MM.1S (cell line): ENCODE results near the gene NEDD4.

ENCODE experiments used
- DNase-seq: peaks from one replicate; pipeline ENCODE4 v3.0.0-alpha.2; 2015
- H2AFZ ChIP-seq: fragments of 300-600 bp; sonication (generic); 2 replicates; pipeline ENCODE4 v1.6.0; 2016; ENCODE audit warnings: antibody characterized with exemption, low read length
- H3F3A ChIP-seq: fragments of 300-600 bp; sonication (generic); 2 replicates; pipeline ENCODE4 v1.6.1; 2016; ENCODE audit warnings: mild to moderate bottlenecking, antibody characterized with exemption, low read length, moderate library complexity, mixed read lengths; ENCODE audit not compliant: insufficient read depth
- H3K27ac ChIP-seq: fragments of 300-600 bp; sonication (generic); 2 replicates; pipeline ENCODE4 v1.5.1; 2016; ENCODE audit warnings: mild to moderate bottlenecking, low read length
- H3K27me3 ChIP-seq: fragments of 300-600 bp; sonication (generic); replicated peaks from 2 replicates; pipeline ENCODE4 v1.6.0; 2016; ENCODE audit warnings: low read length; ENCODE audit not compliant: insufficient read depth
- H3K36me3 ChIP-seq: fragments of 300-600 bp; sonication (generic); replicated peaks from 2 replicates; pipeline ENCODE4 v1.6.1; 2016; ENCODE audit warnings: mild to moderate bottlenecking, low read length, mixed read lengths; ENCODE audit not compliant: insufficient read depth
- H3K4me1 ChIP-seq: fragments of 300-600 bp; sonication (generic); 2 replicates; pipeline ENCODE4 v1.6.1; 2016; ENCODE audit warnings: low read length, mixed read lengths
- H3K4me2 ChIP-seq: fragments of 300-600 bp; sonication (generic); 2 replicates; pipeline ENCODE4 v1.6.0; 2016; ENCODE audit warnings: low read depth, low read length
- H3K4me3 ChIP-seq: fragments of 300-600 bp; sonication (generic); 2 replicates; pipeline ENCODE4 v1.5.1; 2016; ENCODE audit warnings: low read length, mixed read lengths
- H3K79me2 ChIP-seq: fragments of 300-600 bp; sonication (generic); 2 replicates; pipeline ENCODE4 v1.6.1; 2016; ENCODE audit warnings: mixed run types, low read length, mixed read lengths
- H3K9ac ChIP-seq: fragments of 300-600 bp; sonication (generic); 2 replicates; pipeline ENCODE4 v1.6.1; 2016; ENCODE audit warnings: low read length, mixed read lengths
- H3K9me2 ChIP-seq: fragments of 300-600 bp; sonication (generic); replicated peaks from 2 replicates; pipeline ENCODE4 v1.6.1; 2016; ENCODE audit warnings: mild to moderate bottlenecking, low read length, mixed read lengths; ENCODE audit not compliant: insufficient read depth
- H3K9me3 ChIP-seq: fragments of 300-600 bp; sonication (generic); replicated peaks from 2 replicates; pipeline ENCODE4 v1.6.1; 2016; ENCODE audit warnings: mild to moderate bottlenecking, low read length, mixed read lengths; ENCODE audit not compliant: insufficient read depth
- H4K20me1 ChIP-seq: fragments of 300-600 bp; sonication (generic); 2 replicates; pipeline ENCODE4 v1.6.1; 2016; ENCODE audit warnings: mild to moderate bottlenecking, low read length, moderate library complexity, mixed read lengths; ENCODE audit not compliant: insufficient read depth
- CTCF ChIP-seq: fragments of 300-600 bp; sonication (generic); IDR thresholded peaks from 2 replicates; pipeline ENCODE4 v1.5.1; 2016; ENCODE audit warnings: antibody characterized with exemption, low read length, mixed read lengths
- EZH2 ChIP-seq: fragments of 300-600 bp; sonication (generic); optimal IDR thresholded peaks from 2 replicates; pipeline ENCODE3; 2017; ENCODE audit warnings: low read depth, mild to moderate bottlenecking, antibody characterized with exemption, low read length, mixed read lengths
- EZH2phosphoT487 ChIP-seq: fragments of 300-600 bp; sonication (generic); IDR thresholded peaks from 2 replicates; pipeline ENCODE4 v1.6.1; 2018; ENCODE audit warnings: antibody characterized with exemption, low read length

NEDD4 gene

GRCh38 chr15:56040081-56041035 lies 46.9 kb upstream of the NEDD4 start:
- H3K79me2 ChIP-seq, result no peaks in the 10 kb centered on the region
- no peak overlapping the region for H2AFZ ChIP-seq
- H3K4me2 ChIP-seq, result no peak overlapping the region
- H3K4me1 ChIP-seq, result no peaks in the 10 kb centered on the region
- H3K27me3 ChIP-seq, result no peaks in the 10 kb centered on the region
- H3K36me3 ChIP-seq, result no peaks in the 10 kb centered on the region
- DNase-seq, result no peak
- no peak for TF ChIP-seq EZH2
- TF ChIP-seq EZH2phosphoT487, result no peak
- no peak for TF ChIP-seq CTCF
- H3K4me3 ChIP-seq, result no peak overlapping the region
- no peaks in the 10 kb centered on the region for H3K9me2 ChIP-seq
- no peak overlapping the region for H3K27ac ChIP-seq
- H4K20me1 ChIP-seq, result no peaks in the 10 kb centered on the region
- H3K9me3 ChIP-seq, result no peaks in the 10 kb centered on the region
- no peaks in the 10 kb centered on the region for H3F3A ChIP-seq
- no peak overlapping the region for H3K9ac ChIP-seq

- Histone ChIP-seq H3F3A (no peaks in the 10 kb centered on the region), H3K4me1 (no peaks in the 10 kb centered on the region), H3K4me3 (no peak overlapping the region), H3K9me3 (no peaks in the 10 kb centered on the region), H2AFZ (no peak overlapping the region), H3K79me2 (no peaks in the 10 kb centered on the region), H3K4me2 (no peak overlapping the region), H3K27me3 (no peaks in the 10 kb centered on the region), H3K9ac (no peak overlapping the region), H3K27ac (no peak overlapping the region), H3K36me3 (no peaks in the 10 kb centered on the region), H3K9me2 (no peaks in the 10 kb centered on the region), H4K20me1 (no peaks in the 10 kb centered on the region)
- TF ChIP-seq CTCF (no peak), EZH2 (no peak), EZH2phosphoT487 (no peak)
- DNase-seq, result no peak
These were observed 45.3 kb upstream of the NEDD4 start for GRCh38 chr15:56038707-56039106.

- no peak overlapping the region for H3K4me3 ChIP-seq
- no peaks in the 10 kb centered on the region for H3F3A ChIP-seq
- no peak for TF ChIP-seq EZH2
- no peak for TF ChIP-seq CTCF
- TF ChIP-seq EZH2phosphoT487, result no peak
- no peak for DNase-seq
- no peaks in the 10 kb centered on the region for H3K79me2 ChIP-seq
- H3K9ac ChIP-seq, result no peak overlapping the region
- no peak overlapping the region for H2AFZ ChIP-seq
- no peak overlapping the region for H3K4me2 ChIP-seq
- H3K9me3 ChIP-seq, result no peaks in the 10 kb centered on the region
- no peaks in the 10 kb centered on the region for H3K9me2 ChIP-seq
- H3K36me3 ChIP-seq, result no peaks in the 10 kb centered on the region
- no peaks in the 10 kb centered on the region for H4K20me1 ChIP-seq
- no peaks in the 10 kb centered on the region for H3K4me1 ChIP-seq
- no peak overlapping the region for H3K27ac ChIP-seq
- H3K27me3 ChIP-seq, result no peaks in the 10 kb centered on the region
These were observed 44.6 kb upstream of the NEDD4 start for GRCh38 chr15:56038015-56038414.
